HG03135 (cell line): ENCODE data around the gene UQCC2.

Experiments
- ATAC-seq: cut with Tn5 transposase; IDR thresholded peaks from one replicate; pipeline ENCODE4 v1.9.1; 2021; ENCODE audit warnings: mild to moderate bottlenecking, moderate library complexity; ENCODE audit not compliant: unreplicated experiment

UQCC2 gene

GRCh38 chr6:33678233-33678931 is 33.1 kb downstream of the UQCC2 start:
- no peak for ATAC-seq

GRCh38 chr6:33677689-33678088 is 33.8 kb downstream of the UQCC2 start:
- no peak for ATAC-seq

- ATAC-seq: no peak
These were observed 34.3 kb downstream of the UQCC2 start for GRCh38 chr6:33677143-33677660.

GRCh38 chr6:33676416-33677142 is 34.9 kb downstream of the UQCC2 start:
- ATAC-seq: no peak

GRCh38 chr6:33675968-33676367 is 35.5 kb downstream of the UQCC2 start:
- ATAC-seq: no peak

GRCh38 chr6:33673851-33674250 is 37.6 kb downstream of the UQCC2 start:
- no peak for ATAC-seq

GRCh38 chr6:33672808-33673207 is 38.7 kb downstream of the UQCC2 start:
- no peak for ATAC-seq

GRCh38 chr6:33671744-33672072 is 39.8 kb downstream of the UQCC2 start:
- no peak for ATAC-seq

GRCh38 chr6:33670971-33671743 is 40.3 kb downstream of the UQCC2 start:
- ATAC-seq: no peak

GRCh38 chr6:33670086-33670660 is 41.3 kb downstream of the UQCC2 start:
- no peak for ATAC-seq

- ATAC-seq: no peak
These were observed 42.6 kb downstream of the UQCC2 start for GRCh38 chr6:33668914-33669313.

- no peak for ATAC-seq
These were observed 43.2 kb downstream of the UQCC2 start for GRCh38 chr6:33668328-33668727.

GRCh38 chr6:33667776-33668175 is 43.7 kb downstream of the UQCC2 start:
- ATAC-seq: no peak

GRCh38 chr6:33667072-33667471 is 44.4 kb downstream of the UQCC2 start:
- ATAC-seq: no peak

- no peak for ATAC-seq
These were observed 45.5 kb downstream of the UQCC2 start for GRCh38 chr6:33665957-33666356.

GRCh38 chr6:33664506-33665057 is 46.9 kb downstream of the UQCC2 start:
- ATAC-seq: no peak

GRCh38 chr6:33663727-33664449 is 47.6 kb downstream of the UQCC2 start:
- no peak for ATAC-seq

GRCh38 chr6:33663028-33663427 is 48.5 kb downstream of the UQCC2 start:
- no peak for ATAC-seq

- ATAC-seq: no peak
These were observed 49.2 kb downstream of the UQCC2 start for GRCh38 chr6:33662318-33662717.

- ATAC-seq: no peak
These were observed 50.2 kb downstream of the UQCC2 start for GRCh38 chr6:33661106-33661838.
